Neural cell (in vitro differentiated cells): ENCODE data around the gene KL. TPM values are rescaled to one million over a fixed set of nuclear protein-coding genes. Genes with fewer than 3 reads are reported as not detected.

Experiments used
- H2AFZ ChIP-seq: fragments of 200-600, 300-800 bp; sonication (generic), shearing (Covaris generic); 2 replicates; pipeline ENCODE4 v1.6.0; 2014; ENCODE audit warnings: low read depth, mild to moderate bottlenecking, antibody characterized with exemption, low read length, moderate library complexity
- H3F3A ChIP-seq: fragments of 200-600 bp; shearing (Covaris generic); 2 replicates; pipeline ENCODE4 v1.6.1; 2016; ENCODE audit warnings: mild to moderate bottlenecking, moderate library complexity, mixed read lengths, antibody characterized with exemption, low read length; ENCODE audit not compliant: insufficient read depth, poor library complexity, severe bottlenecking
- H3K27ac ChIP-seq: fragments of 200-600, 300-800 bp; sonication (generic), shearing (Covaris generic); 2 replicates; pipeline ENCODE4 v1.5.1; 2014; ENCODE audit warnings: mild to moderate bottlenecking, low read length, moderate library complexity
- H3K27me3 ChIP-seq: fragments of 300-800, 200-600 bp; sonication (generic), shearing (Covaris generic); 2 replicates; pipeline ENCODE4 v1.6.0; 2014; ENCODE audit warnings: mild to moderate bottlenecking, low read depth, low read length, moderate library complexity; ENCODE audit not compliant: insufficient read depth
- H3K36me3 ChIP-seq: fragments of 300-800, 200-600 bp; sonication (generic), shearing (Covaris generic); 2 replicates; pipeline ENCODE4 v1.5.1; 2014; ENCODE audit warnings: mild to moderate bottlenecking, antibody characterized with exemption, low read length, moderate library complexity; ENCODE audit not compliant: insufficient read depth
- H3K4me2 ChIP-seq: fragments of 300-800, 200-600 bp; sonication (generic), shearing (Covaris generic); 2 replicates; pipeline ENCODE4 v1.6.0; 2014; ENCODE audit warnings: mild to moderate bottlenecking, low read length
- H3K4me3 ChIP-seq: fragments of 300-800, 200-600 bp; sonication (generic), shearing (Covaris generic); 2 replicates; pipeline ENCODE4 v1.5.1; 2014; ENCODE audit warnings: mild to moderate bottlenecking, low read length, moderate library complexity
- H3K79me2 ChIP-seq: fragments of 200-600 bp; shearing (Covaris generic); replicated peaks from 2 replicates; pipeline ENCODE4 v1.6.0; 2014; ENCODE audit warnings: mild to moderate bottlenecking, low read length, moderate library complexity; ENCODE audit not compliant: insufficient read depth
- H3K9ac ChIP-seq: fragments of 300-800, 200-600 bp; sonication (generic), shearing (Covaris generic); 2 replicates; pipeline ENCODE4 v1.6.1; 2016; ENCODE audit warnings: mild to moderate bottlenecking, low read length, mixed read lengths
- H3K9me2 ChIP-seq: fragments of 200-600 bp; shearing (Covaris generic); 2 replicates; pipeline ENCODE4 v1.6.1; 2016; ENCODE audit warnings: mild to moderate bottlenecking, low read length, mixed read lengths; ENCODE audit not compliant: insufficient read depth
- H3K9me3 ChIP-seq: fragments of 200-600, 300-800 bp; sonication (generic), shearing (Covaris generic); 2 replicates; pipeline ENCODE4 v1.6.1; 2016; ENCODE audit warnings: mild to moderate bottlenecking, mixed run types, low read length, moderate library complexity, mixed read lengths
- H4K20me1 ChIP-seq: fragments of 200-600 bp; shearing (Covaris generic); 2 replicates; pipeline ENCODE4 v1.6.1; 2016; ENCODE audit warnings: mild to moderate bottlenecking, mixed run types; ENCODE audit not compliant: insufficient read depth
- EP300 ChIP-seq: fragments of 450-650 bp; conservative IDR thresholded peaks from 2 replicates; pipeline ENCODE4 v1.6.1; 2014; ENCODE audit warnings: antibody characterized with exemption, mild to moderate bottlenecking, moderate library complexity; ENCODE audit not compliant: poor library complexity, severe bottlenecking
- EZH2 ChIP-seq: fragments of 200-600, 300-800 bp; shearing (Covaris generic), sonication (generic); IDR thresholded peaks from 2 replicates; pipeline ENCODE4 v1.6.1; 2014; ENCODE audit warnings: antibody characterized with exemption, low read length, borderline replicate concordance, mild to moderate bottlenecking; ENCODE audit not compliant: insufficient read depth, poor library complexity, severe bottlenecking
- MXI1 ChIP-seq: fragments of 450-650 bp; conservative IDR thresholded peaks from 2 replicates; pipeline ENCODE4 v1.6.1; 2014; ENCODE audit warnings: antibody characterized with exemption, mild to moderate bottlenecking; ENCODE audit not compliant: poor library complexity, severe bottlenecking
- POLR2AphosphoS5 ChIP-seq: IDR thresholded peaks from 2 replicates; pipeline ENCODE4 v1.6.1; 2012
- RAD21 ChIP-seq: fragments of 450-650 bp; conservative IDR thresholded peaks from 2 replicates; pipeline ENCODE4 v1.6.1; 2014; ENCODE audit warnings: antibody characterized with exemption, mild to moderate bottlenecking, moderate library complexity
- REST ChIP-seq: IDR thresholded peaks from 2 replicates; pipeline ENCODE4 v1.6.1; 2012; ENCODE audit warnings: borderline replicate concordance
- SMC3 ChIP-seq: fragments of 450-650 bp; conservative IDR thresholded peaks from 2 replicates; pipeline ENCODE4 v1.6.1; 2014; ENCODE audit warnings: antibody characterized with exemption, mild to moderate bottlenecking, moderate library complexity; ENCODE audit not compliant: poor library complexity
- TAF1 ChIP-seq: IDR thresholded peaks from 2 replicates; pipeline ENCODE4 v1.6.1; 2012; ENCODE audit warnings: low read depth
- polyA plus RNA-seq: library from polyadenylated mRNA; depleted of rRNA; stranded (reverse); fragments of >200 nt; gene quantifications from 2 replicates; pipeline ENCODE4 v1.2.3, GENCODE V29; 2014
- TF ChIP-seq, protein P1 (sequence below): fragments of 450-650 bp; IDR thresholded peaks from 2 replicates; pipeline ENCODE4 v1.5.1; 2014; ENCODE audit warnings: antibody characterized with exemption, mild to moderate bottlenecking, moderate library complexity; ENCODE audit not compliant: poor library complexity, severe bottlenecking

The KL gene
- polyA plus RNA-seq, 1 donor from 2014 or later, result 0.09 TPM

DNA sequence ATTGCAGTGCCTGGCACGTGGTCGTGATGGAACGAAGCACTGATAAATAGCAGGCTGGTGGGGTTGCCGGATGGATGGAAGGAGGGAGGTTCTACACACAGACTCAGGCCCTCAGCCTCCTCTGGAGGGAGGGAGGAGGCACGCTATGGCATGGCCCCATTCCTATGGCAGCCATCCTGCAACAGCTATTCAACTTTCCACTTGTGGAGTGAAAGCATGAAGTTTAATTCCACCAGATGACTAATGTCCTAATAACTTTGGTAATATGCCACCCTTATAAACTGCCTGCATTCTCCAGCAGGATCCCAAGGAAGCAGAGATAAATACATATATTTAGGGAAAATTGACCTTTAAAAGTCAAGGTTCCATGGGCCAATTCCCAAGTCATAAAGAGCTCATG is 92.4 kb downstream of the KL start:
- Histone ChIP-seq H3K9ac (no peak overlapping the region), H3F3A (no peaks in the 10 kb centered on the region), H3K36me3 (no peaks in the 10 kb centered on the region), H3K4me2 (no peak overlapping the region), H3K9me3 (no peaks in the 10 kb centered on the region), H3K79me2 (no peaks in the 10 kb centered on the region), H3K27ac (no peak overlapping the region), H3K27me3 (no peaks in the 10 kb centered on the region), H4K20me1 (no peaks in the 10 kb centered on the region), H3K9me2 (no peaks in the 10 kb centered on the region), H3K4me3 (no peak overlapping the region), H2AFZ (no peak overlapping the region)
- TF ChIP-seq RAD21 (no peak), EZH2 (no peak), SMC3 (no peak), REST (no peak)

DNA sequence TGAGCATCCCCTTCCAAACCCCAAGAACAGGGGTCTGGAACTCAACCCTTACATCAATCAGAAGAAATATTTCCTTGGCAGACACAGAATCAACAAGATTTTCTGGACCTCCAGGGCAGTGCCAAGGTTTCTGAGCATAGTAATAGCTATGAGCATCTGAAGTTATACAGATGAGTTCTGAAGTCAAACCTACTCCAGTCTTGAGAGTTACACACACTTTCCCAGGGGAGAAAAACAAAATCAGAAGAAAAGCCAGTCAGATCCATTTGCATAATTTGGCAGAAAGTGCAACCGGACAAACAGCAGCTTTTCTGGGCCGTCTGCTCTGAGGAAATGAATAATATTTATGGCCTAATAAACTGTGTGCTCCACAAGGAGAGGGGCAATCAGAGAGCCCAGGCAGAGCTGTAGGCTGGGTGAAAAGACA is 93.1 kb downstream of the KL start:
- Histone ChIP-seq H3K4me3 (no peak overlapping the region), H3K4me2 (no peak overlapping the region), H3K27ac (no peak overlapping the region), H3K79me2 (no peaks in the 10 kb centered on the region), H3F3A (no peaks in the 10 kb centered on the region), H3K9ac (no peak overlapping the region), H3K9me2 (no peaks in the 10 kb centered on the region), H3K36me3 (no peaks in the 10 kb centered on the region), H2AFZ (no peak overlapping the region), H3K27me3 (no peaks in the 10 kb centered on the region), H4K20me1 (no peaks in the 10 kb centered on the region), H3K9me3 (no peaks in the 10 kb centered on the region)
- TF ChIP-seq TAF1, result no peak
- TF ChIP-seq RAD21, result no peak
- no peak for TF ChIP-seq SMC3
- TF ChIP-seq, protein P1, sequence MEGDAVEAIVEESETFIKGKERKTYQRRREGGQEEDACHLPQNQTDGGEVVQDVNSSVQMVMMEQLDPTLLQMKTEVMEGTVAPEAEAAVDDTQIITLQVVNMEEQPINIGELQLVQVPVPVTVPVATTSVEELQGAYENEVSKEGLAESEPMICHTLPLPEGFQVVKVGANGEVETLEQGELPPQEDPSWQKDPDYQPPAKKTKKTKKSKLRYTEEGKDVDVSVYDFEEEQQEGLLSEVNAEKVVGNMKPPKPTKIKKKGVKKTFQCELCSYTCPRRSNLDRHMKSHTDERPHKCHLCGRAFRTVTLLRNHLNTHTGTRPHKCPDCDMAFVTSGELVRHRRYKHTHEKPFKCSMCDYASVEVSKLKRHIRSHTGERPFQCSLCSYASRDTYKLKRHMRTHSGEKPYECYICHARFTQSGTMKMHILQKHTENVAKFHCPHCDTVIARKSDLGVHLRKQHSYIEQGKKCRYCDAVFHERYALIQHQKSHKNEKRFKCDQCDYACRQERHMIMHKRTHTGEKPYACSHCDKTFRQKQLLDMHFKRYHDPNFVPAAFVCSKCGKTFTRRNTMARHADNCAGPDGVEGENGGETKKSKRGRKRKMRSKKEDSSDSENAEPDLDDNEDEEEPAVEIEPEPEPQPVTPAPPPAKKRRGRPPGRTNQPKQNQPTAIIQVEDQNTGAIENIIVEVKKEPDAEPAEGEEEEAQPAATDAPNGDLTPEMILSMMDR, result no peak
- TF ChIP-seq MXI1, result no peak
- TF ChIP-seq EP300, result no peak
- TF ChIP-seq POLR2AphosphoS5, result no peak
- TF ChIP-seq EZH2, result no peak
- TF ChIP-seq REST, result no peak
